Keratinocyte (primary cell): ENCODE data around the gene ZNF260. TPM values are rescaled to one million over a fixed set of nuclear protein-coding genes. Genes with fewer than 3 reads are reported as not detected.

ENCODE experiments used
- DNase-seq: peaks from one replicate; pipeline ENCODE4 v3.0.0-alpha.2; 2011; ENCODE audit warnings: low read depth, missing footprints, low spot score
- FAIRE-seq: peaks from 2 replicates; lab custom pipeline; 2011; peaks lifted over from hg19 to GRCh38; lab: Jason Lieb, UNC
- H2AFZ ChIP-seq: 2 replicates; pipeline ENCODE4 v1.6.0; 2012; ENCODE audit warnings: low read length, control low read depth, inconsistent platforms; ENCODE audit not compliant: control insufficient read depth
- H3K27ac ChIP-seq: 2 replicates; pipeline ENCODE4 v1.5.1; 2011; ENCODE audit warnings: low read length; ENCODE audit not compliant: control insufficient read depth, insufficient read depth
- H3K27me3 ChIP-seq: 3 replicates; pipeline ENCODE4 v1.6.0; 2011; ENCODE audit warnings: low read length; ENCODE audit not compliant: control insufficient read depth, insufficient read depth; ENCODE audit errors: extremely low read depth
- H3K36me3 ChIP-seq, 2 experiments: 2 replicates in 1 of 2; 3 replicates in 1 of 2; pipeline ENCODE4 v1.5.1; 2011; ENCODE audit warnings: low read length in 2 of 2, mild to moderate bottlenecking in 1 of 2; ENCODE audit not compliant: control insufficient read depth in 2 of 2, insufficient read depth in 2 of 2; ENCODE audit errors: extremely low read depth in 1 of 2
- H3K4me1 ChIP-seq: 3 replicates; pipeline ENCODE4 v1.5.1; 2011; ENCODE audit warnings: low read length; ENCODE audit not compliant: control insufficient read depth, insufficient read depth; ENCODE audit errors: extremely low read depth
- H3K4me2 ChIP-seq: 3 replicates; pipeline ENCODE4 v1.6.0; 2011; ENCODE audit warnings: low read depth, low read length; ENCODE audit not compliant: control insufficient read depth, insufficient read depth; ENCODE audit errors: extremely low read depth
- H3K4me3 ChIP-seq, 3 experiments: fragments of 200-600 bp in 1 of 3; sonication (generic) in 1 of 3; 2 replicates in 2 of 3; 3 replicates in 1 of 3; pipeline ENCODE4 v1.5.1; 2011 to 2016; ENCODE audit warnings: low read length in 3 of 3, mild to moderate bottlenecking in 3 of 3, control low read depth in 2 of 3, inconsistent platforms in 1 of 3, low read depth in 1 of 3, mixed read lengths in 1 of 3, mixed run types in 1 of 3, moderate library complexity in 1 of 3; ENCODE audit not compliant: control insufficient read depth in 2 of 3, insufficient read depth in 2 of 3; ENCODE audit errors: extremely low read depth in 1 of 3
- H3K79me2 ChIP-seq: 2 replicates; pipeline ENCODE4 v1.6.0; 2012; ENCODE audit warnings: low read length; ENCODE audit not compliant: control insufficient read depth, insufficient read depth
- H3K9ac ChIP-seq: 3 replicates; pipeline ENCODE4 v1.6.0; 2011; ENCODE audit warnings: low read length; ENCODE audit not compliant: control insufficient read depth, insufficient read depth; ENCODE audit errors: extremely low read depth
- H3K9me1 ChIP-seq: 3 replicates; pipeline ENCODE4 v1.6.0; 2011; ENCODE audit warnings: low read length; ENCODE audit not compliant: control insufficient read depth, insufficient read depth; ENCODE audit errors: extremely low read depth
- H3K9me3 ChIP-seq: 2 replicates; pipeline ENCODE4 v1.5.1; 2012; ENCODE audit warnings: low read depth, low read length; ENCODE audit not compliant: control insufficient read depth
- H4K20me1 ChIP-seq: 3 replicates; pipeline ENCODE4 v1.6.0; 2011; ENCODE audit warnings: low read length; ENCODE audit not compliant: control insufficient read depth, insufficient read depth; ENCODE audit errors: extremely low read depth
- EZH2 ChIP-seq: IDR thresholded peaks from one replicate; pipeline ENCODE4 v1.6.1; 2012; ENCODE audit warnings: inconsistent platforms, mild to moderate bottlenecking, low read length, moderate library complexity
- dilution Hi-C: fragments of 300-500 bp; cut with MboI; formaldehyde crosslinking; loops from one replicate; pipeline ENCODE4 v1.7.0; 2020; ENCODE audit warnings: low sequenced_read_pairs; ENCODE audit not compliant: extremely low pct_ligation_motif_present
- polyA plus RNA-seq, 5 experiments: library from polyadenylated mRNA; depleted of rRNA in 3 of 5; stranded (reverse) in 3 of 5; stranded (forward) in 1 of 5; unstranded in 1 of 5; fragments of >200 nt; gene quantifications; 1 replicate in 1 of 5; 2 replicates in 3 of 5; 3 replicates in 1 of 5; pipeline versions ENCODE4 v1.2.1 to v1.2.3, GENCODE V29; 2011 to 2012; ENCODE audit warnings: missing spikeins in 2 of 5, low read depth in 1 of 5, low replicate concordance in 1 of 5
- TF ChIP-seq, protein P1 (sequence below), 3 experiments: IDR thresholded peaks in 1 of 3; conservative IDR thresholded peaks in 1 of 3; optimal IDR thresholded peaks in 1 of 3; 2 replicates in 2 of 3; 3 replicates in 1 of 3; pipeline versions ENCODE3 to v1.5.1; 2011; ENCODE audit warnings: low read length in 3 of 3, mild to moderate bottlenecking in 3 of 3, moderate library complexity in 2 of 3, control low read depth in 1 of 3, inconsistent platforms in 1 of 3; ENCODE audit not compliant: insufficient read depth in 2 of 3; ENCODE audit errors: extremely low read depth in 1 of 3

Gene ZNF260
- polyA plus RNA-seq, 1 donor (not counting 4 experiments of a cell fraction or from before 2014, with no cell fraction given), result 11.3 TPM

DNA sequence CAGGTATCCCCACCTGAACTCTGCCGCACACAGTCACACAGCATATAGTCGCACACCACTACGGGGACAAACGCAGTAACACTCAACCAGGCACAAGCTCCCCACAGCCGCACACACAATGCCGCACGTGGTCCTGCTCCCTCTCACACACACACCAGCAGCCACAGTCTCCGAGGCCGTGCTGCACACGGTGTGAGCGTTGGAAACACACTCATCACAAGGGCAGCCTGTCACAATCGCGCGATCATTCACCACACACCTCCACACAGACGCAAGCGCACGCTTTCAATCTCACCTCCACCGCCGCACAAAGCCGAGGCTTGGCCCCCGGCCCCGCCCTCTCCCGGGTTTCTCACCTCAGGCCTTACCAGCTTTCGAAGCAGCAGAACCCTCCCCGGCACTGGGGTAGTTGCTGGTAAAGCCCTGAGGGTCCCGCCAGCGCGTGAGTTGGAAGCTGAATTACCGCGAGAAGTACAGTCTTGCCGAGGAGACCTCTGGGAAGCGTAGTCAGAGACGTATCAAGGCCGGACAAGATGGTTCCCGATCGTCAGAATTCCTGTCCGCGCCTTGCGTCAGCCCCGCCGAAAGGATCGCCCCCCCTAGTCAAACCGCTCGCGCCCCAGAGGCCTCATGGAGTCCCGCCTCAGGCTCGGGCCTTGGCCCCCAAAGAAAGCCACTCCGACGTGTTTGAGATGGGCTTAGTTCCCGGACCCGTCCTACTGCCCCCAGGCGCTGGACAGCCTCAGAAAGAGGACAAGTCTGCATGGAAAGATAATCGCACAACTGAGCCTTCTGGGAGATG is 38.8 kb downstream of the ZNF260 start, which contains the start of gene ZNF566:
ZNF566 (minus strand) TSS at position 444 of the 802 bp plus-strand sequence. CDS start 13,004 bp downstream, outside the sequence.
- H3K4me1 ChIP-seq, result peaks cover 8% of the 10 kb centered on the region
- no peaks in the 10 kb centered on the region for H3K27me3 ChIP-seq
- DNase-seq (peak; percentile 95), FAIRE-seq (peak; percentile 53)
- peak within 1 kb of the TSS; percentile 93 for H3K4me2 ChIP-seq
- no peaks in the 10 kb centered on the region for H3K9me1 ChIP-seq
- no peaks in the 10 kb centered on the region for H3K36me3 ChIP-seq
- dilution Hi-C loops, result no loop called here
- no peaks in the 10 kb centered on the region for H3K9me3 ChIP-seq
- H3K9ac ChIP-seq, result peak within 1 kb of the TSS; percentile 97
- peak within 1 kb of the TSS; percentile 98 for H2AFZ ChIP-seq
- TF ChIP-seq, protein P1, sequence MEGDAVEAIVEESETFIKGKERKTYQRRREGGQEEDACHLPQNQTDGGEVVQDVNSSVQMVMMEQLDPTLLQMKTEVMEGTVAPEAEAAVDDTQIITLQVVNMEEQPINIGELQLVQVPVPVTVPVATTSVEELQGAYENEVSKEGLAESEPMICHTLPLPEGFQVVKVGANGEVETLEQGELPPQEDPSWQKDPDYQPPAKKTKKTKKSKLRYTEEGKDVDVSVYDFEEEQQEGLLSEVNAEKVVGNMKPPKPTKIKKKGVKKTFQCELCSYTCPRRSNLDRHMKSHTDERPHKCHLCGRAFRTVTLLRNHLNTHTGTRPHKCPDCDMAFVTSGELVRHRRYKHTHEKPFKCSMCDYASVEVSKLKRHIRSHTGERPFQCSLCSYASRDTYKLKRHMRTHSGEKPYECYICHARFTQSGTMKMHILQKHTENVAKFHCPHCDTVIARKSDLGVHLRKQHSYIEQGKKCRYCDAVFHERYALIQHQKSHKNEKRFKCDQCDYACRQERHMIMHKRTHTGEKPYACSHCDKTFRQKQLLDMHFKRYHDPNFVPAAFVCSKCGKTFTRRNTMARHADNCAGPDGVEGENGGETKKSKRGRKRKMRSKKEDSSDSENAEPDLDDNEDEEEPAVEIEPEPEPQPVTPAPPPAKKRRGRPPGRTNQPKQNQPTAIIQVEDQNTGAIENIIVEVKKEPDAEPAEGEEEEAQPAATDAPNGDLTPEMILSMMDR (optimal IDR thresholded peaks at IDR 0.05 in 1 of 3, IDR thresholded peaks at IDR 0.05 in 1 of 3, conservative IDR thresholded peaks at IDR 0.05 in 1 of 3; ENCODE audit: extremely low read depth in 1 of 3, insufficient read depth in 2 of 3, low read length in 3 of 3), result no peak
- TF ChIP-seq EZH2, result no peak
- H3K4me3 ChIP-seq, result peak within 1 kb of the TSS; percentile 72 to 93 (median 79)
- peaks cover 2% of the 10 kb centered on the region for H3K79me2 ChIP-seq
- no peaks in the 10 kb centered on the region for H4K20me1 ChIP-seq
- peak within 1 kb of the TSS; percentile 99 for H3K27ac ChIP-seq

DNA sequence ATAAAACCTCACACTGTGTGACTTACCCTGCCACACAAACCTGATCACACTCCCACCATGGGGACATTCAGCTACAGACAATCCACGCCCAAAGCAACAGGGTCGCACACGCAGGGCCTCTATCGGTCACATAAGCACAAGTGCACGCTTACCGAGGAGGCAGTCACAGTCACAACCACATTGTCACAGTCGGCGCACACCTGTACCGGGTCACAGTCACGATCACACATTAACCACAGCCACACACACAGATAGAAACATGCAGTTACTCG is 39.3 kb downstream of the ZNF260 start:
- peak overlapping the region; percentile 93 for H3K4me2 ChIP-seq
- no peak for DNase-seq
- H3K79me2 ChIP-seq, result peaks cover 2% of the 10 kb centered on the region
- H3K27ac ChIP-seq, result peak overlapping the region; percentile 99
- no peak for FAIRE-seq
- peak overlapping the region; percentile 72 to 93 (median 79) for H3K4me3 ChIP-seq
- H2AFZ ChIP-seq, result peak overlapping the region; percentile 96
- no peak for TF ChIP-seq EZH2
- TF ChIP-seq, protein P1 (optimal IDR thresholded peaks at IDR 0.05 in 1 of 3, IDR thresholded peaks at IDR 0.05 in 1 of 3, conservative IDR thresholded peaks at IDR 0.05 in 1 of 3; ENCODE audit: extremely low read depth in 1 of 3, insufficient read depth in 2 of 3, low read length in 3 of 3), result peak in 1 of 3 experiments; percentile 27
- H4K20me1 ChIP-seq, result no peaks in the 10 kb centered on the region
- dilution Hi-C loops, result no loop called here
- H3K9me1 ChIP-seq, result no peaks in the 10 kb centered on the region
- H3K4me1 ChIP-seq, result peaks cover 8% of the 10 kb centered on the region
- no peaks in the 10 kb centered on the region for H3K27me3 ChIP-seq
- H3K9me3 ChIP-seq, result no peaks in the 10 kb centered on the region
- H3K9ac ChIP-seq, result peak overlapping the region; percentile 97
- H3K36me3 ChIP-seq, result no peaks in the 10 kb centered on the region
